Endothelial cell of umbilical vein (primary cell): Measurements from ENCODE around the gene RFESD. TPM values are rescaled to one million over a fixed set of nuclear protein-coding genes. Genes with fewer than 3 reads are reported as not detected.
A peak's percentile ranks its signal among the peaks of the same experiment; 100 is the strongest.

Source experiments
- BruUV-seq: library from RNA; stranded (reverse); fragments of 400-500 nt; replicated peaks from 2 replicates; lab custom pipeline; 2021; lab: Mats Ljungman, UMichigan
- CTCF ChIA-PET: fragments of 300-600, 350-600 bp; sonication (Branson Sonifier 250); formaldehyde crosslinking; loops from one replicate; lab custom pipeline; 2021; ENCODE audit warnings: antibody characterized with exemption, inconsistent platforms; lab: Charles Lee
- POLR2A ChIA-PET: fragments of 300-600, 350-600 bp; sonication (Branson Sonifier 250); formaldehyde crosslinking; loops from one replicate; lab custom pipeline; 2021; ENCODE audit warnings: antibody characterized with exemption, inconsistent platforms; lab: Charles Lee
- DNase-seq: peaks from one replicate; pipeline ENCODE4 v3.0.0-alpha.2; 2011; ENCODE audit warnings: low read depth, low spot score
- FAIRE-seq: peaks from 2 replicates; lab custom pipeline; 2011; peaks lifted over from hg19 to GRCh38; lab: Jason Lieb, UNC
- H2AFZ ChIP-seq: 2 replicates; pipeline ENCODE4 v1.6.0; 2012; ENCODE audit warnings: low read depth, low read length, control low read depth, inconsistent platforms
- H3K27ac ChIP-seq: 2 replicates; pipeline ENCODE4 v1.5.1; 2011; ENCODE audit warnings: low read depth, mild to moderate bottlenecking, control low read depth, low read length, moderate library complexity; ENCODE audit not compliant: insufficient read depth
- H3K27me3 ChIP-seq, 2 experiments: 2 replicates each; pipeline versions ENCODE4 v1.6.0 to v1.6.1; 2011; ENCODE audit warnings: low read length in 2 of 2, mixed read lengths in 1 of 2; ENCODE audit not compliant: control insufficient read depth in 2 of 2, insufficient read depth in 2 of 2
- H3K36me3 ChIP-seq, 2 experiments: 2 replicates in 1 of 2; 3 replicates in 1 of 2; pipeline ENCODE4 v1.5.1; 2011; ENCODE audit warnings: low read length in 2 of 2, mild to moderate bottlenecking in 1 of 2, moderate library complexity in 1 of 2; ENCODE audit not compliant: control insufficient read depth in 2 of 2, insufficient read depth in 2 of 2; ENCODE audit errors: extremely low read depth in 1 of 2
- H3K4me1 ChIP-seq: 3 replicates; pipeline ENCODE4 v1.5.1; 2011; ENCODE audit warnings: mild to moderate bottlenecking, low read length; ENCODE audit not compliant: control insufficient read depth, insufficient read depth; ENCODE audit errors: extremely low read depth
- H3K4me2 ChIP-seq: 2 replicates; pipeline ENCODE4 v1.6.1; 2011; ENCODE audit warnings: low read length, control low read depth, mixed read lengths; ENCODE audit not compliant: insufficient read depth
- H3K4me3 ChIP-seq, 3 experiments: fragments of 200-600 bp in 1 of 3; sonication (generic), shearing (Covaris generic) in 1 of 3; replicated peaks in 1 of 3; 2 replicates each; pipeline ENCODE4 v1.5.1; 2011 to 2016; ENCODE audit warnings: control low read depth in 3 of 3, low read length in 3 of 3, mild to moderate bottlenecking in 2 of 3, inconsistent platforms in 1 of 3, low read depth in 1 of 3, moderate library complexity in 1 of 3; ENCODE audit not compliant: insufficient read depth in 1 of 3
- H3K79me2 ChIP-seq: 2 replicates; pipeline ENCODE4 v1.6.0; 2012; ENCODE audit warnings: low read length, inconsistent platforms; ENCODE audit not compliant: control insufficient read depth, insufficient read depth
- H3K9ac ChIP-seq: replicated peaks from 2 replicates; pipeline ENCODE3; 2011; ENCODE audit warnings: low read length, control low read depth; ENCODE audit not compliant: insufficient read depth; ENCODE audit errors: extremely low read depth
- H3K9me1 ChIP-seq: replicated peaks from 3 replicates; pipeline ENCODE4 v1.6.0; 2011; ENCODE audit warnings: mild to moderate bottlenecking, low read length; ENCODE audit not compliant: control insufficient read depth, insufficient read depth; ENCODE audit errors: extremely low read depth
- H3K9me3 ChIP-seq: replicated peaks from 2 replicates; pipeline ENCODE4 v1.5.1; 2012; ENCODE audit warnings: low read length, inconsistent platforms; ENCODE audit not compliant: control insufficient read depth, insufficient read depth
- H4K20me1 ChIP-seq: replicated peaks from 2 replicates; pipeline ENCODE3; 2011; ENCODE audit warnings: mild to moderate bottlenecking, low read length; ENCODE audit not compliant: control insufficient read depth, insufficient read depth; ENCODE audit errors: extremely low read depth
- CTCF ChIP-seq, 2 donors: IDR thresholded peaks; 1 replicate in 1 of 2; 2 replicates in 1 of 2; pipeline ENCODE4 v1.5.1; 2011; ENCODE audit warnings: low read length in 2 of 2, mild to moderate bottlenecking in 2 of 2, moderate library complexity in 2 of 2, control low read depth in 1 of 2, inconsistent platforms in 1 of 2, low read depth in 1 of 2; ENCODE audit not compliant: insufficient read depth in 1 of 2; ENCODE audit errors: extremely low read depth in 1 of 2
- EZH2 ChIP-seq: IDR thresholded peaks from 2 replicates; pipeline ENCODE4 v1.6.1; 2012; ENCODE audit warnings: borderline replicate concordance, low read depth, mild to moderate bottlenecking, moderate library complexity, low read length, inconsistent platforms; ENCODE audit not compliant: severe bottlenecking
- MAX ChIP-seq: IDR thresholded peaks from 2 replicates; pipeline ENCODE4 v1.6.1; 2011; ENCODE audit not compliant: insufficient read depth, insufficient read length
- MYC ChIP-seq: IDR thresholded peaks from one replicate; pipeline ENCODE4 v1.6.1; 2011; ENCODE audit warnings: mild to moderate bottlenecking, low read depth, low read length
- POLR2A ChIP-seq: IDR thresholded peaks from 2 replicates; pipeline ENCODE4 v1.6.1; 2012; ENCODE audit warnings: low read depth, mild to moderate bottlenecking, control low read depth, low read length
- dilution Hi-C: fragments of 300-500 bp; cut with MboI; formaldehyde crosslinking; loops from one replicate; pipeline ENCODE4 v1.15.0; 2019; ENCODE audit warnings: low sequenced_read_pairs; ENCODE audit not compliant: extremely low pct_ligation_motif_present
- intact Hi-C: fragments of 100-400 bp; cut with micrococcal nuclease; formaldehyde crosslinking; loops from one replicate; pipeline ENCODE4 v1.10.0; 2022
- polyA plus RNA-seq, 4 experiments: library from polyadenylated mRNA; depleted of rRNA in 3 of 4; stranded (reverse) in 3 of 4; unstranded in 1 of 4; fragments of >200 nt; gene quantifications; 2 replicates each; pipeline versions ENCODE4 v1.2.1 to v1.2.3, GENCODE V29; 2011 to 2012; ENCODE audit warnings: missing spikeins in 1 of 4
- total RNA-seq: library from RNA; stranded (reverse); gene quantifications from 2 replicates; pipeline ENCODE4 v1.2.3, GENCODE V29; 2021

Gene RFESD
- total and polyA plus RNA-seq, 2 donors (not counting 3 experiments of a cell fraction or from before 2014, with no cell fraction given) = 0.88 to 2.0 TPM

DNA sequence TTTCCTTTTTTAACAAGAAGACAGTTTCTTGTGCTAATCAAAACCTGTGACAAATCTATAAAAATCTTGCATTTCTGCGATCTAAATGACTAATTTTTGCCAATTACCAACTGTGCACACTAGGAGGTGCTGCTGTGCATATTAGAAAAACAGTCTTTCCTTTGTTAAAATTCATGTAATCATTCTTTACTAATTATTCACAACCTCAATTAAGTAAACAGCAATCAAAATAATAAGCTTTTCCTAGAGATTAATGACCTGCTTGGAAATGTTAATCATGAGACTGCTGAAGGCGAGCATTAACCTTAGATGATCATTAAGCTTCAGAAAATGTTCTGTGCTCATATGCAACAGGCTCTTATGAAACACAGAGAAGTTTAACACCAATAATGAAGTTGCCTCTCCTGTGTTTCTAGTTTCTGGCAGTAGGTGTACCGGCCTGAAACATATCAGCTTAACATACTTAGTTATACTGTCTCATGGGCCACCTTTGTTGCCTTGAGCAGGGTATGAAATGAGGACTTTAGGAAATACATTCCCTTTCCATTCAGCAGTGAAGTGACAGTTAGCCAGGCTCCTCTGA, 17.7 kb downstream of the RFESD start:
- Histone ChIP-seq H3K79me2 (no peaks in the 10 kb centered on the region), H3K4me1 (peaks cover 15% of the 10 kb centered on the region), H3K9ac (no peak overlapping the region), H3K4me3 (no peak overlapping the region), H3K27me3 (no peaks in the 10 kb centered on the region), H3K9me3 (no peaks in the 10 kb centered on the region), H4K20me1 (no peaks in the 10 kb centered on the region), H3K4me2 (no peak overlapping the region), H3K27ac (no peak overlapping the region), H3K36me3 (no peaks in the 10 kb centered on the region), H3K9me1 (no peaks in the 10 kb centered on the region), H2AFZ (peak overlapping the region; percentile 77)
- ChIA-PET CTCF (interaction anchor here (0.6 to 4.8 kb wide), 33 partner anchors 9 to 184 kb away, joined by 3 to 56 read pairs (median 4); partner anchors contain the start of genes GLRX, RFESD and RHOBTB3), POLR2A (no interaction called here)
- intact Hi-C loops = loop anchor here (1.0 to 2.0 kb wide), 5 partner anchors 68 to 183 kb away; no protein-coding TSS in a partner anchor
- TF ChIP-seq MYC (no peak), CTCF (IDR thresholded peaks at IDR 0.05; ENCODE audit: extremely low read depth in 1 of 2, insufficient read depth in 1 of 2, low read depth in 1 of 2, low read length in 2 of 2) (peak; percentile 54 to 60), POLR2A (no peak), EZH2 (no peak), MAX (no peak)
- FAIRE-seq (peak; percentile 48), DNase-seq (peak; percentile 74)
- BruUV-seq = no TSS peak
- dilution Hi-C loops = no loop called here
